ENCODE data around the gene ALK.

Gene ALK

GRCh38 chr2:29606104-29607037, 315.0 kb downstream of the ALK start:
- no peak for DNase-seq

GRCh38 chr2:29603341-29603740, 318.0 kb downstream of the ALK start:
- DNase-seq = no peak

GRCh38 chr2:29601872-29602271, 319.5 kb downstream of the ALK start:
- no peak for DNase-seq

- no peak for DNase-seq
Observed at GRCh38 chr2:29601321-29601720, 320.1 kb downstream of the ALK start.

GRCh38 chr2:29599946-29600345, 321.4 kb downstream of the ALK start:
- DNase-seq = no peak

- no peak for DNase-seq
Observed at GRCh38 chr2:29598978-29599377, 322.4 kb downstream of the ALK start.

GRCh38 chr2:29597035-29597434, 324.4 kb downstream of the ALK start:
- no peak for DNase-seq

GRCh38 chr2:29596584-29596983, 324.8 kb downstream of the ALK start:
- no peak for DNase-seq

- no peak for DNase-seq
Observed at GRCh38 chr2:29591600-29591999, 329.8 kb downstream of the ALK start.

GRCh38 chr2:29590211-29590610, 331.2 kb downstream of the ALK start:
- no peak for DNase-seq

GRCh38 chr2:29589440-29590103, 331.8 kb downstream of the ALK start:
- no peak for DNase-seq

GRCh38 chr2:29587402-29588190, 333.8 kb downstream of the ALK start:
- no peak for DNase-seq

GRCh38 chr2:29586919-29587318, 334.5 kb downstream of the ALK start:
- no peak for DNase-seq

- no peak for DNase-seq
Observed at GRCh38 chr2:29583548-29584156, 337.7 kb downstream of the ALK start.

- no peak for DNase-seq
Observed at GRCh38 chr2:29583104-29583503, 338.3 kb downstream of the ALK start.

- no peak for DNase-seq
Observed at GRCh38 chr2:29582062-29582461, 339.3 kb downstream of the ALK start.

- DNase-seq = no peak
Observed at GRCh38 chr2:29580223-29580622, 341.2 kb downstream of the ALK start.

GRCh38 chr2:29579495-29580169, 341.8 kb downstream of the ALK start:
- no peak for DNase-seq

- DNase-seq = no peak
Observed at GRCh38 chr2:29578084-29578598, 343.2 kb downstream of the ALK start.

- DNase-seq = no peak
Observed at GRCh38 chr2:29576231-29576630, 345.2 kb downstream of the ALK start.

GRCh38 chr2:29575370-29575890, 346.0 kb downstream of the ALK start:
- DNase-seq = no peak

- DNase-seq = no peak
Observed at GRCh38 chr2:29573612-29574011, 347.8 kb downstream of the ALK start.
